Activated T-cell treated with anti-CD3 and anti-CD28 coated beads, Interleukin-2, amount 50 U/mL, for 24 hours (primary cell): ENCODE results near the gene ZCWPW1.
A peak's percentile ranks its signal among the peaks of the same experiment; 100 is the strongest.

Source experiments
- DNase-seq: peaks from one replicate; pipeline ENCODE4 v3.0.0-alpha.2; 2020
- H3K27ac Mint-ChIP-seq: 2 replicates; pipeline ENCODE4 v1.8.0; 2020; ENCODE audit warnings: mild to moderate bottlenecking, mixed read lengths
- H3K27me3 Mint-ChIP-seq: 2 replicates; pipeline ENCODE4 v1.8.0; 2020; ENCODE audit warnings: mixed read lengths
- H3K36me3 Mint-ChIP-seq: 2 replicates; pipeline ENCODE4 v1.8.0; 2020; ENCODE audit warnings: low read depth, mixed read lengths
- H3K4me1 Mint-ChIP-seq: 2 replicates; pipeline ENCODE4 v1.8.0; 2020; ENCODE audit warnings: low read depth, mixed read lengths
- H3K4me3 Mint-ChIP-seq: 2 replicates; pipeline ENCODE4 v1.8.0; 2020; ENCODE audit warnings: mild to moderate bottlenecking, moderate library complexity, mixed read lengths
- H3K9me3 Mint-ChIP-seq: 2 replicates; pipeline ENCODE4 v1.8.0; 2020; ENCODE audit warnings: mixed read lengths

The ZCWPW1 gene

DNA sequence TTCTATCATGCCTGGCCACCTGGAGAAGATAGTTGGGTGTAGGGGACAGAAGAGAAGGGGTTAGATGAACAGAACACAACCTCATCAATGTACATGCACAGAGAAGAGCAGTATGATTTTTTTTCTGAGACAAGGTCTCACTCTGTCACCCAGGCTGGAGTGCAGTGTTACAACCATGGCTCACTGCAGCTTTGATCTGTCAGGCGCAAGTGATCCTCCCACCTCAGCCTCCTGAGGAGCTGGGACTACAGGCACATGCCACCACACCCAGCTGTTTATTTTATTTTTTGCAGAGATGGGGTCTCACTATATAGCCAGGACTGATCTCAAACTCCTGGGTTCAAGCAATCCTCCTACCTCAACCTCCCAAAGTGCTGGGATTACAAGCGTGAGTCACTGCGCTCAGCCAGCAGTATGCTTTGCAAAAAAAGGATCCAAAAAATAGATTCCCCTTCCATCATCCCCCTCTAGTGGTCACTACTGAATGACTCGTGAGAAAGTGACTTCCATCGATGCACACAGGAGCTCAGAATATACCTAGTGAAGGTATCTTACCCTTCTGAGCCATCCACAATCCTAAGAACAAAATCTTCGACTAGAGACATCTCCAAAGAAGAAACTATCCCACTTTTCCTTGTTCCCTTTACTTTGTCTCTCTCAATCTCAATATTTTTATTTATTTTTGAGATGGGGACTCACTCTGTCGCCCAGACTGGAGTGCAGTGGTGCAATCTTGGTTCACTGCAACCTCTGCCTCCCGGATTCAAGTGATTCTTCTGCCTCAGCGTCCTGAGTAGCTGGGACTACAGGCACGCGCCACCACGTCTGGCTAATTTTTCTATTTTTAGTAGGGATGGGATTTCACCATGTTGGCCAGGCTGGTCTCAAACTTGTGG, 21.0 kb downstream of the ZCWPW1 start:
- H3K27me3 Mint-ChIP-seq: no peaks in the 10 kb centered on the region
- peaks cover 5% of the 10 kb centered on the region for H3K4me1 Mint-ChIP-seq

DNA sequence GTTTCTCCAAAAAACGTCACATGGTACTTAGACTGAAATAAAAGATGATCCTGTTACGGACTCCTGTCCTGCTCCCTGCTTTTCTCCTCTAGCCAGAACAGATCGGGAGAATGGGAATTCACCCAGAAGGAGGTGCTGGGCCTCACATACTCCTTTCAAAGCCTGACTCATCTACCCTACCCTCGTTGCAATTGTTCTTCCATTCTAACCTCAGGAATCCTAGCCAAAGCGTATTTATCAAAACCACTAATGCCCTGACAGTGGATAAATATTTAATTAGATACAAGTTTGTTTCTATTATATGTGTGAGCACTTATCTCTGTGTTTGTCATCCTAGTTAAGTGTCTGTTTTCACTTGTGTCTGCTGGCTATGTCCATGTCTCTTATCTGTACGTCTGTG, 21.7 kb downstream of the ZCWPW1 start:
- no peaks in the 10 kb centered on the region for H3K9me3 Mint-ChIP-seq
- H3K27me3 Mint-ChIP-seq: no peaks in the 10 kb centered on the region
- H3K27ac Mint-ChIP-seq: no peak overlapping the region
- no peak overlapping the region for H3K4me3 Mint-ChIP-seq
- H3K4me1 Mint-ChIP-seq: peaks cover 5% of the 10 kb centered on the region
- no peaks in the 10 kb centered on the region for H3K36me3 Mint-ChIP-seq
- no peak for DNase-seq

More for the DNA sequence above, 21.0 kb downstream of the ZCWPW1 start:
- H3K9me3 Mint-ChIP-seq: no peaks in the 10 kb centered on the region
- H3K36me3 Mint-ChIP-seq: no peaks in the 10 kb centered on the region
- H3K4me3 Mint-ChIP-seq: no peak overlapping the region
- H3K27ac Mint-ChIP-seq: no peak overlapping the region
- DNase-seq: peak; percentile 47

DNA sequence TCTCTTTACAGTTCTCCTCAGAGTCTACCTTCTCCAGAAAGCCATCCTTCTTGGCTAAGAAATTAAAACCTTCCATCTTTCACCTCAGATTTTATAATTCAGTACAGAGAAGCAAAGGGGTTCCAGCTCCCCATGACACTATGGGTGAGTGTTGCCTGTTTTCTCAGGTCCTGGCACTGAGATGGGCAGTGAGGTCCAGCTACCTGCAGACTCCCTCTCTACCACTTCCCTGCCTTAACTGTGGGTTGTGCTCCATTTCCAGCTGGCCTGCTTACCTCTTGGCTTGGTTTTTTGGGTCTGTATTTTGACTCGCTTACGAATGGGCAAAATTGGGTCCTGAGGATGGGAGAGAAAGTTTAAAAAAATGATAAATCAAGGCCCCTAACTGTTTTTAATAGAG, 26.3 kb downstream of the ZCWPW1 start:
- no peak overlapping the region for H3K4me3 Mint-ChIP-seq
- peaks cover 13% of the 10 kb centered on the region for H3K4me1 Mint-ChIP-seq
- no peak overlapping the region for H3K27ac Mint-ChIP-seq
- no peak for DNase-seq
- H3K27me3 Mint-ChIP-seq: peaks cover 4% of the 10 kb centered on the region
- no peaks in the 10 kb centered on the region for H3K36me3 Mint-ChIP-seq
- H3K9me3 Mint-ChIP-seq: no peaks in the 10 kb centered on the region

DNA sequence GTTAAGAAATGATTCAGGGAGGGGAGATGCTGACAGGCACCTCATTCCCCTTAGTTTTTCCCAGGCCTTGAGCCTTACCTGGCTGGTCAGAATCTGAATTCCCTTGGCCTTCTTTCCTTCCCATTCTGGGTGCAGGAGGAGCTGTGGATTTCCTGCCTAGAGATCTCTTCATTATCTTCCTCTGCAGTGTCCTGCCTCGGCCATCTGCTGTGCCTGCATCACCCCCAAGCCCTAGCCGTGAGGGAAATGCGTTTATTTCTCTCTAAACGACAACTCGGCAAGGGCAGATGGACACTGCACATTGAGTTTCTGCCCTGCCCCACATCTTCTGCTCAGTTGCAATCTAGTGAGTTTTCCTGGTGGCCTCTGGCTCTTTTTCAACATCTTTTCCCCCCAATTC, 26.7 kb downstream of the ZCWPW1 start:
- H3K4me1 Mint-ChIP-seq: peaks cover 15% of the 10 kb centered on the region
- H3K9me3 Mint-ChIP-seq: no peaks in the 10 kb centered on the region
- no peak for DNase-seq
- no peaks in the 10 kb centered on the region for H3K36me3 Mint-ChIP-seq
- peaks cover 4% of the 10 kb centered on the region for H3K27me3 Mint-ChIP-seq
- H3K27ac Mint-ChIP-seq: no peak overlapping the region
- H3K4me3 Mint-ChIP-seq: no peak overlapping the region

DNA sequence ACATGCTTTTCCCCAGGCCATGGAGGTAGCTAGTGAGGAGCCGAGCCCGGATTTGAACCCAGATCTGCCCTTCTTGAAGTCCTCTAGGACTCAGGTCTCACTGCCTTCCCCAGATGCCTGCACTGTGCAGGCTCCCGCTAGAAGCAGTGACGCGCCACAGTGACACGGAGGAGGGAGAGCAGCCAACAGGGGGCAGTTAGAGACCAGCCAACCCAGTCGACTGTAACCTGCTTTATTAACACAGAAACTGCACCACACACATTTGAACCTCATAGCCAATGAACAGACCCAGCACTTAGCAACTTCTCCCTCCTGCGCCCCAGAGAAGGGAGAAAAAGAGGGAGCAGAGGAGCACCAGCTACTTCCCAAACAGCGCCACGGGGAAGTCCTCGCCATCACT, 27.8 kb downstream of the ZCWPW1 start:
- Mint-ChIP-seq H3K27me3 (peaks cover 4% of the 10 kb centered on the region), H3K36me3 (no peaks in the 10 kb centered on the region), H3K27ac (no peak overlapping the region), H3K9me3 (no peaks in the 10 kb centered on the region), H3K4me3 (no peak overlapping the region), H3K4me1 (peaks cover 23% of the 10 kb centered on the region)
- DNase-seq: no peak

DNA sequence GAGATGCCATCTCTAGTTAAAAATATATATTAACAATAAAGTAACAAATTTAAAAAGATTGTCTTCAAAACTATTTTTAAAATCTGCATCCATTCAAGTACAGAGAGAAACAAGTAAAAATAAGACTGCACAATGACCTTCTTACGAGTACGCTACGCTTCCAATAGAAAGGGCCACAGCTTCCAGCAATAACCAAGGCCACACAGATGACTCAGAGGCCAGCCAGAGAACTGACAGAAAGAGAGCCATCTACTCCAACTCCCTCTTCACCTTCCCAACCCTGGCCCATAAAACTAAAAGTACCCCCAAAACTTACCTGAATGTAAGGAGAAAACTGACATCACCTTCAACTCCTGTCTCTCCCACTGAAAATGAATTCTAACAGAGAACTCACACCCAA, 28.5 kb downstream of the ZCWPW1 start:
- Mint-ChIP-seq H3K36me3 (no peaks in the 10 kb centered on the region), H3K27ac (no peak overlapping the region), H3K9me3 (no peaks in the 10 kb centered on the region), H3K4me1 (peaks cover 25% of the 10 kb centered on the region), H3K27me3 (peaks cover 4% of the 10 kb centered on the region), H3K4me3 (no peak overlapping the region)
- DNase-seq: no peak

DNA sequence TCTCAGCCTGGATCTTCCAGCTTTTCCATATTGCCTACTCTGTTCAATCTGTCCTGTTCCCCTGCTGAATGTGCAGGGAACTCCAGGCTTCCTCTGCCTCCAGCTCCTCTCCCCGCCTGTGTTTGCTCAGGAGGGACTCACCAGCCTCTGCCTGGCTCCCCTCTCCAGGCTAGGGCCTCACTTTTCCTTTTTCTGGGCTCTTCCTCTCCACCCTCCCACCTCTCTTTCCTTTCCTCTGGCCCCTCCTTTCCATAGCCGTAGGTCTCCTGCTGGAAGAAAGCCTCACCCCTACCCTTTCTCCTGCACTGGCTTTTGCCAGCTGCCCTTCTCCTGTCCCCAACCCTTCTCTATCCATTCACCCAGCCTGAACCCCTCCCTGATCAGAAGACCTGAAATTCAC, 30.3 kb downstream of the ZCWPW1 start:
- peaks cover 4% of the 10 kb centered on the region for H3K27me3 Mint-ChIP-seq
- H3K4me1 Mint-ChIP-seq: peaks cover 27% of the 10 kb centered on the region
- no peak for DNase-seq
- no peak overlapping the region for H3K27ac Mint-ChIP-seq
- no peaks in the 10 kb centered on the region for H3K36me3 Mint-ChIP-seq
- no peaks in the 10 kb centered on the region for H3K9me3 Mint-ChIP-seq
- no peak overlapping the region for H3K4me3 Mint-ChIP-seq

DNA sequence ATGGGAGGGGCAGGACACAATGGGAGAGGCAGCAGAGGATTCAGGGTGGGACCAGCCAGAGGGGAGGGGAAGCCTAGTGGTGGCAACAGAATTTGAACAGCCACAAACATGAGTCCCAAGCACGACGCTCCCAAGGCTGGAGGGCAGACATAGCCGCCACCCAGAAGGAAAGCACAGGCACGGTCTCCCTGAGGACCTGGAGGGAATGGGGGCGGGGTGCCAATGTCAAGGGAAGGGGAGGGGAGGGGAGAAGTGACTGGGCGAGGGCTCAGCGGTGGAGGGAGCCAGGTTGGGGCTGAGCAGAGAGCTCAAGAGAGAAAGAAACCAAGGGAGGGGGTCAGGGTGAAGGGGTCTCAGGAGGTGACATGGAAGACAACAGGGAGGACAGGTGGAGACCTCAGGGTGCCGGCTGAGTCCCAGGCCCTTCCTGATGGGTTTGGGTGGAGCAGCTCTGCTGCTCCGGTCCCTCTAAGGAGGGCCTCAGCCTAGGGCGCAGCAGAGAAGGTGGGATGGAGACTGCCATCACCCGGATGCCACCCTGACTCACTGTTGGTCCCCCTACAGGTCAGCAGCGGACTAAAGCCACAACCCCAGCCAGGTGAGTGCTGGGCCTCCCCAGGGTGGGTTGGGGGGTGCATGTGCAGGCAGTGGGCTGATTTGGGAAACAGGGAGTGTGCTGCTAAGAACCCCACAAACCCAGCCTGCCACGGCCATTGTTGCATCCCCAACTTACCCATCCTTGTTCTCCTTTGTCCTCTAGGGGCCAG, 31.0 kb downstream of the ZCWPW1 start:
- peaks cover 28% of the 10 kb centered on the region for H3K4me1 Mint-ChIP-seq
- DNase-seq: no peak
- peaks cover 4% of the 10 kb centered on the region for H3K27me3 Mint-ChIP-seq
- H3K27ac Mint-ChIP-seq: peak overlapping the region; percentile 86
- peak overlapping the region; percentile 27 for H3K4me3 Mint-ChIP-seq
- H3K9me3 Mint-ChIP-seq: no peaks in the 10 kb centered on the region
- H3K36me3 Mint-ChIP-seq: no peaks in the 10 kb centered on the region

DNA sequence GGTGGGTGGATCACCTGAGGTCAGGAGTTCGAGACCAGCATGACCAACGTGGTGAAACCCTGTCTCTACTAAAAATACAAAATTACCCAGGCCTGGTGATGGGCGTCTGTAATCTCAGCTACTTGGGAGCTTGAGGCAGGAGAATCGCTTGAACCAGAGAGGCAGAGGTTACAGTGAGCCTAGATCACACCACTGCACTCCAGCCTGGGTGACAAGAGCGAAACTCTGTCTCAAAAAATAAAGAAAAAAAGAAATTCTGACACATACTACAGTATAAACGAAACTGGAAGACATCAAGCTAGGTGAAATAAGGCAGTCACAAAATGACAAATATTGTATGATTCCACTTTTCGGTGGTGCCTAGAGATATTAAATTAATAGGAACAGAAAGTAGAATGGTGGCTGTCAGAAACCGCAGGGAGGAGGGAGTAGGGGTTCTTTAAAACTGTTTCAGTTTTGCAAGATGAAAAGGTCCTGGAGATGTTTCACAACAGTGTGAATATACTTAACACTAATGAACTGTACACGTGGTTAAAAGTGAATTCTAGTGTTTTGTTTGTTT, 32.0 kb downstream of the ZCWPW1 start:
- peaks cover 8% of the 10 kb centered on the region for H3K27me3 Mint-ChIP-seq
- peak overlapping the region; percentile 30 for H3K4me3 Mint-ChIP-seq
- peaks cover 28% of the 10 kb centered on the region for H3K4me1 Mint-ChIP-seq
- no peaks in the 10 kb centered on the region for H3K36me3 Mint-ChIP-seq
- peak; percentile 55 for DNase-seq
- peak overlapping the region; percentile 86 for H3K27ac Mint-ChIP-seq
- H3K9me3 Mint-ChIP-seq: no peaks in the 10 kb centered on the region

DNA sequence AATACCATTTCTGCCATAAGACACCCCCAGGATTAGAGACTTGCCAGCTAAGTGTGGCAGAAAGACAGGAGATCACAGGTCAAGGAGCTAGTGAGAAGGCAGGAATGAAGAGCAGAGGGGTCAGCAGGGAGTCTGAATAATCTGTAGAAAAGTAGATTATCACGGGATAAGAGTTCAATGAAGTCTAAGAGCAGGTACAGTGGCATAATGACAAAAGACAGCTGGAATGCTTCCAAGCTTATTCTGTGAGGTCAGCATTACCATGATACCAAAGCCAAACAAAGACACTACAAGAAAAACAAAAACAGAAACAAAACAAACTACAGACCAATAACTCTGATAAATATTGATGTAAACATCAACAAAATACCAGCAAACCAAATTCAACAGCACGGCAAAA, 34.4 kb downstream of the ZCWPW1 start:
- Mint-ChIP-seq H3K9me3 (no peaks in the 10 kb centered on the region), H3K4me3 (no peak overlapping the region), H3K36me3 (no peaks in the 10 kb centered on the region), H3K27me3 (peaks cover 22% of the 10 kb centered on the region), H3K27ac (no peak overlapping the region), H3K4me1 (peaks cover 28% of the 10 kb centered on the region)
- no peak for DNase-seq

DNA sequence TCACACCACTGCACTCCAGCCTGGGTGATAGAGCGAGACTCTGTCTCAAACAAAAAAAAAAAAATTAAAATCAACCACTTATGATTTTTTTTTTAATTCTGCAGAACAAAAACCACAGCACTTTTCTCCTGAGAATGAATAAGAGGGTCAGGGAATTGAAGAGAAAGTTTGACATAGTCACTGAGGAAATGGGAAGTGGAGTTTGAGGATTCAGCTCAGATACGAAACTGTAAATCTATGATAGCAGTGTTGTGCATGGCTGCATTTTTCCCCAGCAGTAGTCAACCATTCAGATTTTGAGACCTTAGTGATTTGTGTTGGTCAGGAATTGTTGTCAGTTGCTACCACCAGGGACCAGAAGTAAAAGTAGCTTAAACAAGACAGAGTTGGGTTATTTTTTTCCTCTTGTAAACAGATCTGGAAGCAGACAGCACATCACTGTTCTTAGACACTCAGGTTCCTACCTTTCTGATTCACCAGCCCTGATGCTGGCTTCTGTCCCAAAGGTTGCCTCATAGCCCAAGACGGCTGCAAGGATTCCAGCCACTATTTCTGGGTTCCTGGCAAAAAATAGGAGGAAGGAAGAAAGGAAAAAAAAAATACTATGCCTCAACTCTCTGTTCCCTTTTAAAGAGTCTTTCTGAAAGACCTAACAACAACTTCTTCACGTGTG, 35.1 kb downstream of the ZCWPW1 start:
- H3K36me3 Mint-ChIP-seq: no peaks in the 10 kb centered on the region
- H3K4me1 Mint-ChIP-seq: peaks cover 25% of the 10 kb centered on the region
- no peak overlapping the region for H3K4me3 Mint-ChIP-seq
- H3K27me3 Mint-ChIP-seq: peaks cover 19% of the 10 kb centered on the region
- H3K9me3 Mint-ChIP-seq: no peaks in the 10 kb centered on the region
- H3K27ac Mint-ChIP-seq: no peak overlapping the region
- no peak for DNase-seq

DNA sequence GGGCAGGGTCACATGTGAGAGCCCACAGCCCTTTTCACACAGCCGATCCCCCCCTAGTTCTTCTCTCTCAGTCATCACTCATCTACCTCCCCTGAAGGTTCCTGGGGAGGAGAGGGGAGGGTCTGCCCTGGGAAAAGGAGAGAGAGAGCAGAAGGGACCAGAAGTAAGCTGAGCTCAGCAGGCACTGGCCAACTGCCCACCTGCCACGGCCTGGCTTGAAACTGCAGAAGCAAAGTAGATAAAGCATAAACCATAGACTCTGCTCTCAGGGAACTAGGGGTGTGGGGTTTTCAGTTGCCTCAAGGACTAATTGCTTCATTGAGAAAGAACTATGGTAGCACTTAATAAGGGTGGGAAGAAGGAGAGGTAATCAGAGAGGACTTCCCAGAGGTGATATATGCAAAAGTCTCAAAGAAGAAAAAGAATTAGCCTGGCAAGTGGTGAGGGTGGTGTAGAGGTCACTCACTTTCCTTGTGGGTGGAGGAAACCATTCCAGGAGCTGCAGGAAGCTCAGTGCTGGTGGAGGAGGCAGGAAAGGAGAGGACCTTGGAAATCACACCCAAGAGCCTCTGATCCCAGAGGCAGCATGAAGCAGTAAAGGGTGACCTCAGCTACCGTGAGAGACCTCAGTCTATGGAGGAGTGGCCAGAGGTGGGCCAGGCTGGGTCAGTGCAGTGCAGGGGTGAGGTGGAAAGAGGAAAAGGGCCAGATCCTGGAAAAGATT, 38.1 kb downstream of the ZCWPW1 start:
- no peak for DNase-seq
- peaks cover 19% of the 10 kb centered on the region for H3K27me3 Mint-ChIP-seq
- no peaks in the 10 kb centered on the region for H3K9me3 Mint-ChIP-seq
- H3K36me3 Mint-ChIP-seq: no peaks in the 10 kb centered on the region
- H3K27ac Mint-ChIP-seq: no peak overlapping the region
- peaks cover 3% of the 10 kb centered on the region for H3K4me1 Mint-ChIP-seq
- H3K4me3 Mint-ChIP-seq: no peak overlapping the region

DNA sequence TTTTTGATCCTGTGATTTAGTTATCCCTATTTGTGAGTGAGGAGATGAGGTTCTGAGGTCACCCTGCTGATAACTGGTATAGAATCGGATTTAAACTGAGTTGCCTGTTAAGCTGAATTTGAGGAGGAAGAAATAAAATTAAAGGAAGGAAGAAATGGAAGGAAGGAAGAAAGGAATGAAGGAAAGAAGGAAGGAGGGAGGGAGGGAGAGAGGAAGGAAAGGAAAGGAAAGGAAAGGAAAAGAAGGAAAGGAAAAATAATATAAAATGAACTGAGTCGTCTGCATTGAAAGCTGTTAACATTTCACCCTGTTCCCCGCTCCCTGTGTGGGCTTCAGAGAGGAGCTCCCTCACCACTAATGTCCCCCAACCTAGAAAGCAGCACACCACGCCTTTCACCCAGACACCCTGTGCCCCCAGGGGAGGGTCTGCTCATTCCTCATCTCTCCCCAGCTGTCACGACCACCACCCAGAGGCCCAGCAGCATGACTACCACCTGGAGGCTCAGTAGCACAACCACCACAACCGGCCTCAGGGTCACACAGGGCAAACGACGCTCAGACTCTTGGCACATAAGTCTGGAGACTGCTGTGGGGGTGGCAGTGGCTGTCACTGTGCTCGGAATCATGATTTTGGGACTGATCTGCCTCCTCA, 38.9 kb downstream of the ZCWPW1 start:
- no peak for DNase-seq
- Mint-ChIP-seq H3K36me3 (no peaks in the 10 kb centered on the region), H3K4me1 (peaks cover 6% of the 10 kb centered on the region), H3K27me3 (peaks cover 19% of the 10 kb centered on the region), H3K4me3 (no peak overlapping the region), H3K27ac (no peak overlapping the region), H3K9me3 (no peaks in the 10 kb centered on the region)
